Left hindlimb (tissue), 1 donor: ENCODE results near the gene ACOXL.
"Not testable (repeated sequence)": the region's sequence is repeated elsewhere in the genome, so short reads cannot be mapped to it uniquely, and the experiment has no call there.

Experiments
- DNase-seq: peaks from one replicate; pipeline ENCODE4 v3.0.0-alpha.2; 2018

Gene ACOXL

DNA sequence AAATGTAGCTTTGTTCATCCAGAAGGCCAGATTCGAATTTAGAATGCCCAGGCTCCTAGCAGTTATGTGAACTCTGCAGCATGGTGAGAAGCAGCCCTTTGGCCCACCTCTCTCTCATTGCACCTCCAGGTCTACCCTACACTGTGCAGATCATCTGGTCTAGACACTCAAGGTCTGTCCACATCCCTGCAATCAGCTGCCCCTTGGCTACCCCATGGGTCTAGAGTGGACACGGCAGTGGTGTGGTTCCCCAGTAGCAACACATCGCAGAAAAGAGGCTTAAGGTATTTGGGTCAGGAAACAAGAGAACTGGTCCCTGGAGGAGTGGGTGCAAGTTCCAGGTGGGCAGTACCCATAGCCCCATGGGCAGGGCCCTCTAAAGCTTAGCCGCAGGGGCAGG lies 311.7 kb downstream of the ACOXL start:
- no peak for DNase-seq

GRCh38 chr2:111045236-111045635 lies 312.9 kb downstream of the ACOXL start:
- not testable (repeated sequence) for DNase-seq

DNA sequence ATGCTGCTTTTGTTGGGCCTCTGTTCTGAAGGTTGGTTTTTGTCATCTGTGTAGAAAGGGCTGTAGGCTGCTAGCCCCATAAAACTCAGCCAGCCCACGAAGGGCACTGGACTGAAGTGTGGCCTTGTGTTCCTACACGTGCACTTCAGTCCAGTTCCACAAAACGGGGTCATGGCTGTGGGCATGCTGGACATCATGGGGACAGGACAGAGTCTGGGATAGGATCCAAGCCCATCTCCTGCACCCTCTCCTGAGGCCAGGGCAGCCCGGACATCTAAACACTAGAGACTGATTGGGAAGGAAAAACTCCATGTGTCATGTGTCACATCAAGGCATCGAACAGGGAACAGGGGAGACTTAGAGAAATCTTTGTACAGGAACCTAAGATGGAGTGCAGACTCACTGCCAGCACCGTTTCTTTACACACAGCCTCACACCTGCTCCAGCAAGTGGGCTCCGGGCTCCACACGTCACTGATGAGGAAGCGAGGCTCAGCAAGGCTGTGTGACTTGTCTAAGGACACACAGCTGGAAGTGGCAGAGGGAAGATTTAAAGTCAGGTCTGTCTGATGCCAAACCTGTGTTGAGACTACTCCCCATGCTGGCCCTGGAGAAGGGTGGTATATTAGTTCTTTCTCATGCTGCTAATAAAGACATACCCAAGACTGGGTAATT lies 313.5 kb downstream of the ACOXL start:
- no peak for DNase-seq

- DNase-seq, result no peak
Measured at GRCh38 chr2:111046670-111047069, 314.3 kb downstream of the ACOXL start.

GRCh38 chr2:111048856-111049768 lies 316.7 kb downstream of the ACOXL start:
- DNase-seq, result no peak

GRCh38 chr2:111049792-111050640 lies 317.6 kb downstream of the ACOXL start:
- DNase-seq, result no peak

GRCh38 chr2:111050701-111051376 lies 318.5 kb downstream of the ACOXL start:
- DNase-seq, result no peak

DNA sequence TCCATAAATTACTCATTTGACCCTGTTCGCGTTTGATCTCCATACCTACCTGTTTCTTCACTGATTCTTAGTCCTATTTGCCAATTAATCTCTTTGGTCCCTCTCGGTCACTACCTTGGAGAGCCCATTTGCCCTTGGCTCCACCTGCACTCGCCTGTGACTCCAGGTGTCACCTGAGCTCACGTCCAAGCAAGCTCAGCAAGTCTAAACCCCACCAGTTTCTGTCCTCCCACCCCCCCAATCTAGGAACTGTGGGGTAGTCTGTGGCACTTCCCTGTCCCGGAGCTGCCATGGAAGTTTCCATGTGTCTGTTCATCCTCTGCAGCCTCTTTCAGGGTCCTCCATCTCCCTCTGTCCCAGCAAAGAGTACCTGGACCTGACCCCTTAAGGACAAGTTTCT lies 320.2 kb downstream of the ACOXL start:
- DNase-seq, result no peak

DNA sequence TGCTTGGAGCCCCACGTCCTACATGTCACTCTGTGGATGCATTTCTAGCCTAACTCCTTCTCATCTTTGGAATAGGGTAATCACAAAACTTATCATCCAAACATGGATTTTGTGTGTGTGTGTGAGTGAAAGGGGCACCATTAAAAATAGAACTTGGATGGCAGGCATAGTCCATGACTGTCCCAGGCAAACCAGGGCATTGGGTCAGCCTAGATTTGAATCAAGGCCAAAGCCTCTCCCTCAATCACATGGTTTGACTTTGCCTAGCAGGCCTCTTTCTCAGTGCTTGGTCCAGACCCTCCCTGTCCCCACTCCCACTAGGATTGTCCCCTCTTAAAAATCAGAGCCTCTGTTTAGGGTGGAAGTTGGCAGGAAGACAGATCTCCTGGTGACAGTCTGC lies 320.9 kb downstream of the ACOXL start:
- DNase-seq, result no peak

- no peak for DNase-seq
Measured at GRCh38 chr2:111053825-111054515, 321.6 kb downstream of the ACOXL start.

GRCh38 chr2:111054791-111055691 lies 322.7 kb downstream of the ACOXL start:
- DNase-seq, result no peak

DNA sequence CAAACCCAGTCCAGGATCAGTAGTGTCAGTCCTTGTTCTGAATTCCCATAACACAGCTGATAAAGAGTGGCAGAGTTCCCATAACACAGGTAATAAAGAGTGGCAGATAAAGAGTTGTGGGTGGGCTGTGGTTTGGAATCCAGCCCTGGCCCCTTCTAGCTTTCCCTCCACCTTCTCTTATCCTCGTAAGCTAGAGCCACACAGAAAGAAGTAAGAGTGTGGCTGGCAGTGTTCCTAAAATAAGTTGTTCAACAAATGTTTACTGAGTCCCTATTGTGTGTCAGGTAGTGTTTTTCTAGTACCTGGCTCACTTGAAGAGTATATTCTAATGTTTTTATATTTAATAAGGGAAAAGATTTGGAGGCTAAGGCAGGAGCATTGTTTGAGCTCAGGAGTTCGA lies 323.4 kb downstream of the ACOXL start:
- no peak for DNase-seq

DNA sequence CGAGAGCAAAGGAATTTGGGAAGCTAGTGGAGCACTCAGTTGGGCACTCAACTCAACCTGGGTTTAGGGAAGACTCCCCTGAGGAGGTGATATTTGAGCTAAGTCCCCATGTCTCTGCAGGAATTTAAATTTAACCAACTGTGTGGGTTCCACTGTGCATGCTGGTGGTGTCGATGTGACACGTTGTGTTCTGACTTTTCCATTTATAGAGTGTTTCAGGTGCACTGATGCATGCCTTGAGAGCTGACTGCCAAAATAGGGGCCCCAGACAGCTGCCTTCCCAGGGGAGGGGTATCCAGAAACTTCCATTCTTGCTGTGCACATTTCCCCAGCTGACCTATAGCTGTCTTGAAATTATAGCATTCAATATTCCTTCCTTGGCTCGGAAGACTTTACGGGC lies 324.7 kb downstream of the ACOXL start:
- no peak for DNase-seq

GRCh38 chr2:111057721-111058120 lies 325.3 kb downstream of the ACOXL start:
- no peak for DNase-seq

DNA sequence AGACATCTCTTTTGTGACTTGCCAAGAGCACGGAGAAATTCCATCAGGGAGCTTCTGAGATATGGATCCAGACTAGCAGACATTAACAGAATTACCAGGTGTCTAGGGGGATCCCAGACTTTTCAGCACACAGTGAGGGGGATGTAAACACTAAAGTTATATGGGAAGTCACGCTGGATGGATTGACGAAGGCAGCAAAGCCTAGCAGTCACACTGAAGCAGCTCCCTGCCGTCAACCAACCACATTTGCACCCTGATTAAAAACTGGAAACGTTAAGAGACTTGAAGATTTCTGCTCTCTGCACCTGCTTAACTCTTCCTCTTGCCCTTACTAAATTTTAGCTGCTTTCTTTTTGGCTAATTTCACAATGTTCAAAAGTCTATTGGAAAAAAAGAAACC lies 325.9 kb downstream of the ACOXL start:
- no peak for DNase-seq

GRCh38 chr2:111061191-111061590 lies 328.8 kb downstream of the ACOXL start:
- no peak for DNase-seq

DNA sequence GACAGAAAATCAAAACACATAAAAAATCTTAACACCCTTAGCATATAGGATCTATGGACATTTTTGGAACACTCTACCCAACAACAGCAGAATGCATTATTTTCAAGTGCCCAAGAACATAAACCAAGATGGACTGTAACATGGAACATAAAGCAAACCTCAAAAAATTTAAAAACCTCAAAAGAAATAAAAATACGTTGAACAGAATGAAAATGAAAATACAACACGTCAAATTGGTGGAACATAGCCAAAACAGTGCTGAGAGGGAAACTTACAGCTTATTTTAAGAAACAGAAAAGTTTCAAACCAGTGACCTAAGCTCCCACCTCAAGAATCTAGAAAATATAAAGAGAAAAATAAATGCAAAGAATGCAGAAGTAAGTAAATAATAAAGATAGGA lies 330.0 kb downstream of the ACOXL start:
- DNase-seq, result no peak

DNA sequence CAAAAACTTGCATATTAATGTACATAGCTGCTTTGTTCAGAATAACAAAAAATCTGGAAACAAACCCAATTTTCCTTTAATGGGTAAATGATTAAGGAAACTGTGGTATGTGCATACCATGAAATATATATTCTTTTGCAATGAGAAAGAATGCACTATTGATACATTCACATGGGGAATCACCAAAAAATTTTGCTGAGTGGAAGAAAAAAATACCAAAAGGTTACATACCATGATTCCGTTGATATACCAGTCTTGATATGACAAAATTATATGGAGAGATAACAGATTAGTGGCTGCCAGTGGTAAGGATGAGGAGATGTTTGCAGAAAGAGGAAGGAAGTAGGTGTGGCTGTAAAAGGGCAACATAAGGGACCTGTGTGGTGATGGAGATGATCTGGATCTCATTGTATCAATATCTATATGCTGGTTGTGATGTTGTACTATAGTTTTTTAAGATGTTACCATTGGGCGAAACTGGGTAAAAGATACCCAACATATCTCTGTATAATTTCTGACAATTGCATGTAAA lies 333.8 kb downstream of the ACOXL start:
- DNase-seq, result no peak

- no peak for DNase-seq
Measured at GRCh38 chr2:111068435-111069058, 336.2 kb downstream of the ACOXL start.

- DNase-seq, result no peak
Measured at GRCh38 chr2:111069722-111070121, 337.3 kb downstream of the ACOXL start.
